ENCODE measurements around the gene SLC35F4.
"Not testable (repeated sequence)": the region's sequence is repeated elsewhere in the genome, so short reads cannot be mapped to it uniquely, and the experiment has no call there.

Gene SLC35F4

DNA sequence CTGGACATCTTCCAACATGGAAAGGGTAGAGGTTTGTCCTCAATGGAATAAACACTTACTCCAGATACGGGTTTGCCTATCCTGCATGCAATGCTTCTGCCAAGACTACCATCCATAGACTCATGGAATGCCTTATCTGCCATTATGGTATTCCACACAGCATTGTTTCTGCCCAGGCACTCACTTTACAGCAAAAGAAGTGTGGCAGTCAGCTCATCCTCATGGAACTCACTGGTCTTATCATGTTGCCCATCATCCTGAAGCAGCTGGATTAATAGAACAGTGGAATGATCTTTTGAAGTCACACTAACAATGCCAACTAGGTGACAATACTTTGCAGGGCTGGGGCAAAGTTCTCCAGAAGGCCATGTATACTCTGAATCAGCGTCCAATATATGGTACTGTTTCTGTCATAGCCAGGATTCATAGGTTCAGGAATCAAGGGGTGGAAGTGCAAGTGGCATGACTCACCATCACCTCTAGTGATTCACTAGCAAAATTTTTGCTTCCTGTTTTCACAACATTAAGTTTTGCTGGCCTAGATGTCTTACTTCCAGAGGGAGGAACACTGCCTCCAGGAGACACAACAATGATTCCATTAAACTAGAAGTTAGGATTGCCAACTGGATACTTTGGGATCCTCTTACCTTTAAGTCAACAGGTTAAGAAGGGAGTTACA is 140.4 kb downstream of the SLC35F4 start:
- TF ChIP-seq, protein P1, sequence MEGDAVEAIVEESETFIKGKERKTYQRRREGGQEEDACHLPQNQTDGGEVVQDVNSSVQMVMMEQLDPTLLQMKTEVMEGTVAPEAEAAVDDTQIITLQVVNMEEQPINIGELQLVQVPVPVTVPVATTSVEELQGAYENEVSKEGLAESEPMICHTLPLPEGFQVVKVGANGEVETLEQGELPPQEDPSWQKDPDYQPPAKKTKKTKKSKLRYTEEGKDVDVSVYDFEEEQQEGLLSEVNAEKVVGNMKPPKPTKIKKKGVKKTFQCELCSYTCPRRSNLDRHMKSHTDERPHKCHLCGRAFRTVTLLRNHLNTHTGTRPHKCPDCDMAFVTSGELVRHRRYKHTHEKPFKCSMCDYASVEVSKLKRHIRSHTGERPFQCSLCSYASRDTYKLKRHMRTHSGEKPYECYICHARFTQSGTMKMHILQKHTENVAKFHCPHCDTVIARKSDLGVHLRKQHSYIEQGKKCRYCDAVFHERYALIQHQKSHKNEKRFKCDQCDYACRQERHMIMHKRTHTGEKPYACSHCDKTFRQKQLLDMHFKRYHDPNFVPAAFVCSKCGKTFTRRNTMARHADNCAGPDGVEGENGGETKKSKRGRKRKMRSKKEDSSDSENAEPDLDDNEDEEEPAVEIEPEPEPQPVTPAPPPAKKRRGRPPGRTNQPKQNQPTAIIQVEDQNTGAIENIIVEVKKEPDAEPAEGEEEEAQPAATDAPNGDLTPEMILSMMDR (IDR thresholded peaks at IDR 0.05; ENCODE audit: control insufficient read depth, extremely low read depth, insufficient read depth): no peak
- no peak for DNase-seq (ENCODE audit: low read depth)
- no peak overlapping the region for H3K4me3 ChIP-seq (ENCODE audit: low read depth, low read length)

DNA sequence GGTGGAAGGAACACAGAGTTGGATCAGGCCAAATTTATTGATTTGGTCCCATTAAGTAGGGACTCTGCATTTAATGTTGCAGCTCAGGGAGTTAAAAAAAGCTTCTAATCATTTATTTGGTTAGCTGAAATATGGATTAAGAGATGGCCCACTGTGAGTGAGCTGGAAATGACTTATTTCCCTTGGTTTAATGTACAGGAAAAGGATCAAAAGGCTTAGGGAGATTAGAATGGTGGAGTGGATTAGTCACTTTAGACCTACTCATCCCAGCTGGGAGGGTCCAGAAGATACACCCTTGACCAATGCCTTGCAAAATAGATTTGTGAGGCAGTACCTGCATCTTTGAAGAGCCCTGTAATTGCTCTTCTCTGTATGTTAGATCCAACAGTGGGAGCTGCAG is 143.8 kb downstream of the SLC35F4 start:
- not testable (repeated sequence) for DNase-seq (ENCODE audit: low read depth); H3K4me3 ChIP-seq (ENCODE audit: low read depth, low read length)

DNA sequence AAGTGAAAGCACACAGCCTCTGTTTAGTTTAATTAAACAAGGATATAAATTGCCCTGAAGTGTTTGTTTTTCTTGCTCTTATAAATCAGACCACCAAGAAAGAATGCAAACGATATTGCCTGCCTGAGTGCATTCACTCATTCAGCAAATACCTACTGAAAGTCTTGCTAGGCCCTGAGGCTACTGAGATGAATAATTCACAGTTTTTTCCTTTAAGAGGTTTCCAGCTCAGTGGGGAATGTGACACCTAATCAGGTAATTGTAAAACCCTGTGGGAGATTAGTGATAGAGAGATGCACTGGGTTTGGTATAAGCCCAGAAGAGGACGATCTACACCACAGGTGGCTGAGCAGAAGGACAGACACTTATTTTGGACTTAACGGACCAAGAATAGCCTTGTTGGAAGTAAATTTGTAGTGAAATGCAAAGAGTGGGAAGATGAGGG is 151.4 kb downstream of the SLC35F4 start:
- no peak overlapping the region for H3K4me3 ChIP-seq (ENCODE audit: low read depth, low read length)
- DNase-seq (ENCODE audit: low read depth): peak; percentile 61

DNA sequence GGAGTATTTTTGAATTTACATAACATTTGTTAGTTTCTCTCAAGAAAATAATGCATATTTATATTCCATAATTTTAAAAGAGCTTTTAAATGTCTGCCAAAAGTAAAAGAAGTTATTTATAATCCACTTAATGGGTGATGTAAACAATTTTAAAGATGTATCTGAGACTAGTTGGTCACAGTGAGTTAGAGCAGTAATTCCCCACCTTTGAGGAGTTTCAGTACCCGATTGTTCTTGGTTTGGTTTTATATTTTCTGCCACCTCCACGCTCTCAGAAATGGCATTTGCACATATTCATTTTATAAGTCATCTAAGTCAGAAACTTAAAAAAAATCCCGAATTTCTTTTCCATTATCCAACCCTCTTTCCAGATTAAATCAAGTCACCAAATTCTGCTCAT is 153.2 kb downstream of the SLC35F4 start:
- TF ChIP-seq, protein P1 (IDR thresholded peaks at IDR 0.05; ENCODE audit: control insufficient read depth, extremely low read depth, insufficient read depth): no peak
- H3K4me3 ChIP-seq (ENCODE audit: low read depth, low read length): no peak overlapping the region
- DNase-seq (ENCODE audit: low read depth): no peak

More for the DNA sequence above, 151.4 kb downstream of the SLC35F4 start:
- TF ChIP-seq, protein P1 (IDR thresholded peaks at IDR 0.05; ENCODE audit: control insufficient read depth, extremely low read depth, insufficient read depth): no peak

DNA sequence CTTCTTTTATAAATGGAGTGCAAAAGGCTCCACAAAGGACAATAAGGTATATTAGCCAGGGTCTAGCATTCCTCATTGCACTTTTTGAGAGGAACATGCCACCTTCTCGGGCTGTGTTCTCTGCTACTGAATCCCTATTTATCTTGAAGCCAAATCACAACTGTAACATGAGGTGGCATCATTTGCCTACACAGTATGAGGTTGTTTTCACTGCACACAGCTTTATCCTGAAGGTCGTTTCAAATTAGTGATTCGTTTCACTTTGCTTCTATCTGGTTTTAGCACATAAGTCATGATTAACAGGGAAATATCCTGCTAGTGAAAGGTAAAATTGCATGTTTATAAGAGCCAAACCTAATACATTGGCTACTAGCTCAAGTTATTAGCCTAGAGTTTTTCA is 153.8 kb downstream of the SLC35F4 start:
- TF ChIP-seq, protein P1 (IDR thresholded peaks at IDR 0.05; ENCODE audit: control insufficient read depth, extremely low read depth, insufficient read depth): peak; percentile 55
- DNase-seq (ENCODE audit: low read depth): no peak
- H3K4me3 ChIP-seq (ENCODE audit: low read depth, low read length): no peak overlapping the region

DNA sequence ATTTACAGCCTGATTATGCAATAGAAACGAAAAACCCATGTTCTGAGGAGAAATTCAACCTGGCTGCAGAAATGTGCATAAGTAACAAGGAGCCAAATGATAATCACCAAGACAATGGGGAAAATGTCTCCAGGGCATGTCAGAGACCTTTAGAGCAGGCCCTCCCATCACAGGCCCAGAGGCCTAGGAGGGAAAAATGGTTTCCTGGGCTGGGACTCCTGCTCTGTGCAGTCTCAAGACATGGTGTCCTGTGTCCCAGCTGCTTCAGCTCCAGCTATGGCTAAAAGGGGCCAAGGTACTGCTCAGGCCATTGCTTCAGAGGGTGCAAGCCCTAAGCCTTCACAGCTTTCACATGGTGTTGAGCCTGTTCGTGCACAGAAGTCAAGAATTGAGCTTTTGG is 156.0 kb downstream of the SLC35F4 start:
- no peak overlapping the region for H3K4me3 ChIP-seq (ENCODE audit: low read depth, low read length)
- no peak for DNase-seq (ENCODE audit: low read depth)
- TF ChIP-seq, protein P1 (IDR thresholded peaks at IDR 0.05; ENCODE audit: control insufficient read depth, extremely low read depth, insufficient read depth): no peak

DNA sequence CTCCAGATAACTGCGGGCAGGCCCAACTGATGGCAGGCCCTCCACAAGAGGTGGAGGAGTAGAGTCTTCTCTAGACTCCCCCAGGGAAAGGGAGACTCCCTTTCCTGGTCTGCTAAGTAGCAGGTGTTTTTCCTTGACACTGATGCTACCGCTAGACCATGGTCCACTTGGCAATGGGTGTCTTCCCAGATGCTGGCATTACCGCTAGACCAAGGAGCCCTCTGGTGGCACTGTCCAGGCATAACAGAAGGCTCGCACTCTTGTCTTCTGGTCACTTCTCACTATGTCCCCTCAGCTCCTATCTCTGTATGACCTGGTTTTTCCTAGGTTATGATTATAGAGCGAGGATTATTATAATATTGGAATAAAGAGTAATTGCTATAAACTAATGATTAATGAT is 156.8 kb downstream of the SLC35F4 start:
- TF ChIP-seq, protein P1 (IDR thresholded peaks at IDR 0.05; ENCODE audit: control insufficient read depth, extremely low read depth, insufficient read depth): 0 out of 2 replicates have a peak, but pooled peaks have one; percentile 12
- H3K4me3 ChIP-seq (ENCODE audit: low read depth, low read length); DNase-seq (ENCODE audit: low read depth): not testable (repeated sequence)

Measured in LNCaP clone FGC (cell line).